ENCODE measurements around the gene EPHA10.

EPHA10 gene

GRCh38 chr1:37764888-37765441, at the start of gene EPHA10:
TSS of gene EPHA10 (minus strand) at chr1:37765120. CDS start at chr1:37765066, 54 bp downstream.
- DNase-seq (ENCODE audit: low read depth in 2 of 2), result no peak

- no peak for DNase-seq (ENCODE audit: low read depth in 2 of 2)
These were observed 49.3 kb upstream of the EPHA10 start for GRCh38 chr1:37814252-37814651.

- DNase-seq (ENCODE audit: low read depth in 2 of 2), result no peak
These were observed 48.7 kb upstream of the EPHA10 start for GRCh38 chr1:37813529-37814145.

GRCh38 chr1:37811027-37811655, 46.2 kb upstream of the EPHA10 start:
- peak; percentile 33 to 37 for DNase-seq (ENCODE audit: low read depth in 2 of 2)

GRCh38 chr1:37809942-37810341, 45.0 kb upstream of the EPHA10 start:
- DNase-seq (ENCODE audit: low read depth in 2 of 2), result no peak

- DNase-seq (ENCODE audit: low read depth in 2 of 2), result no peak
These were observed 43.7 kb upstream of the EPHA10 start for GRCh38 chr1:37808369-37809319.

GRCh38 chr1:37807555-37808368, 42.8 kb upstream of the EPHA10 start, which contains the start of the genes C1orf122 and YRDC:
TSS of gene C1orf122 (plus strand) at chr1:37807790. CDS start at chr1:37808405, 615 bp downstream.
TSS of gene YRDC (minus strand) at chr1:37808208. CDS start at chr1:37808180, 28 bp downstream.
- DNase-seq (ENCODE audit: low read depth in 2 of 2), result peak; percentile 87 to 91

GRCh38 chr1:37807220-37807554, 42.3 kb upstream of the EPHA10 start:
- DNase-seq (ENCODE audit: low read depth in 2 of 2), result no peak

- no peak for DNase-seq (ENCODE audit: low read depth in 2 of 2)
These were observed 37.5 kb upstream of the EPHA10 start for GRCh38 chr1:37802439-37802838.

GRCh38 chr1:37797750-37798345, 32.9 kb upstream of the EPHA10 start:
- no peak for DNase-seq (ENCODE audit: low read depth in 2 of 2)

- DNase-seq (ENCODE audit: low read depth in 2 of 2), result no peak
These were observed 30.6 kb upstream of the EPHA10 start for GRCh38 chr1:37795340-37796125.

- no peak for DNase-seq (ENCODE audit: low read depth in 2 of 2)
These were observed 29.7 kb upstream of the EPHA10 start for GRCh38 chr1:37794372-37795339.

GRCh38 chr1:37793773-37794371, 29.0 kb upstream of the EPHA10 start, which contains the start of gene MANEAL:
TSS of gene MANEAL (plus strand) at chr1:37793847. CDS start at chr1:37794183, 336 bp downstream.
- DNase-seq (ENCODE audit: low read depth in 2 of 2), result no peak

GRCh38 chr1:37792943-37793686, 28.2 kb upstream of the EPHA10 start:
- no peak for DNase-seq (ENCODE audit: low read depth in 2 of 2)

- DNase-seq (ENCODE audit: low read depth in 2 of 2), result no peak
These were observed 17.6 kb upstream of the EPHA10 start for GRCh38 chr1:37782491-37782890.

GRCh38 chr1:37778654-37779053, 13.7 kb upstream of the EPHA10 start:
- no peak for DNase-seq (ENCODE audit: low read depth in 2 of 2)

- DNase-seq (ENCODE audit: low read depth in 2 of 2), result no peak
These were observed 12.1 kb upstream of the EPHA10 start for GRCh38 chr1:37776946-37777516.

Data from activated CD8-positive, alpha-beta memory T cell treated with anti-CD3 and anti-CD28 coated beads for 4 hours (primary cell).